Type B pancreatic cell (in vitro differentiated cells): ENCODE data around the gene SMAD3. TPM values are rescaled to one million over a fixed set of nuclear protein-coding genes. Genes with fewer than 3 reads are reported as not detected.

Experiments used
- DNase-seq: peaks from one replicate; pipeline ENCODE4 v3.0.0; 2021; ENCODE audit warnings: mixed read lengths; ENCODE audit not compliant: unreplicated experiment; ENCODE audit errors: extremely low spot score
- H3K27ac Mint-ChIP-seq: 2 replicates; pipeline ENCODE4 v1.8.0; 2021; ENCODE audit warnings: mild to moderate bottlenecking, mixed read lengths
- H3K27me3 Mint-ChIP-seq: 2 replicates; pipeline ENCODE4 v1.8.0; 2021; ENCODE audit warnings: mixed read lengths
- H3K36me3 Mint-ChIP-seq: 2 replicates; pipeline ENCODE4 v1.8.0; 2021; ENCODE audit warnings: mixed read lengths
- H3K4me1 Mint-ChIP-seq: one replicate; pipeline ENCODE4 v1.8.0; 2021; ENCODE audit warnings: mixed read lengths; ENCODE audit not compliant: unreplicated experiment
- H3K4me3 Mint-ChIP-seq: 2 replicates; pipeline ENCODE4 v1.8.0; 2021; ENCODE audit warnings: mild to moderate bottlenecking, mixed read lengths
- H3K9me3 Mint-ChIP-seq: 2 replicates; pipeline ENCODE4 v1.8.0; 2021; ENCODE audit warnings: mixed read lengths
- CTCF ChIP-seq: fragments of 200-600 bp; sonication (generic); conservative IDR thresholded peaks from 2 replicates; pipeline ENCODE4 v1.5.0; 2021; ENCODE audit warnings: antibody characterized with exemption, mild to moderate bottlenecking
- total RNA-seq: library from RNA; stranded (reverse); gene quantifications from 2 replicates; pipeline ENCODE4 v1.2.1, GENCODE V29; 2021; ENCODE audit warnings: low replicate concordance

SMAD3 gene
- total RNA-seq, 1 donor from 2014 or later, result 52.0 TPM

- Mint-ChIP-seq H3K36me3 (peaks cover 30% of the 10 kb centered on the region), H3K4me3 (no peak overlapping the region), H3K9me3 (peaks cover 3% of the 10 kb centered on the region), H3K27me3 (no peaks in the 10 kb centered on the region), H3K4me1 (peaks cover 43% of the 10 kb centered on the region), H3K27ac (peak overlapping the region; percentile 40)
- DNase-seq, result no peak
- no peak for TF ChIP-seq CTCF
Measured at GRCh38 chr15:67161412-67161811, 96.0 kb downstream of the SMAD3 start.

- no peak for DNase-seq
- no peaks in the 10 kb centered on the region for H3K27me3 Mint-ChIP-seq
- H3K4me3 Mint-ChIP-seq, result no peak overlapping the region
- peak overlapping the region; percentile 40 for H3K27ac Mint-ChIP-seq
- no peak for TF ChIP-seq CTCF
- H3K9me3 Mint-ChIP-seq, result peaks cover 3% of the 10 kb centered on the region
- H3K36me3 Mint-ChIP-seq, result peaks cover 32% of the 10 kb centered on the region
- H3K4me1 Mint-ChIP-seq, result peaks cover 46% of the 10 kb centered on the region
Measured at GRCh38 chr15:67161881-67162280, 96.5 kb downstream of the SMAD3 start.

- H3K27me3 Mint-ChIP-seq, result no peaks in the 10 kb centered on the region
- no peak for TF ChIP-seq CTCF
- H3K27ac Mint-ChIP-seq, result no peak overlapping the region
- peaks cover 3% of the 10 kb centered on the region for H3K9me3 Mint-ChIP-seq
- H3K4me3 Mint-ChIP-seq, result no peak overlapping the region
- DNase-seq, result no peak
- peaks cover 34% of the 10 kb centered on the region for H3K36me3 Mint-ChIP-seq
- H3K4me1 Mint-ChIP-seq, result peaks cover 48% of the 10 kb centered on the region
Measured at GRCh38 chr15:67163180-67163579, 97.8 kb downstream of the SMAD3 start.

GRCh38 chr15:67164401-67164791 lies 99.0 kb downstream of the SMAD3 start:
- H3K4me3 Mint-ChIP-seq, result no peak overlapping the region
- no peak for TF ChIP-seq CTCF
- peaks cover 55% of the 10 kb centered on the region for H3K4me1 Mint-ChIP-seq
- peaks cover 33% of the 10 kb centered on the region for H3K36me3 Mint-ChIP-seq
- H3K9me3 Mint-ChIP-seq, result peaks cover 3% of the 10 kb centered on the region
- H3K27me3 Mint-ChIP-seq, result no peaks in the 10 kb centered on the region
- no peak for DNase-seq
- H3K27ac Mint-ChIP-seq, result no peak overlapping the region

- no peak for TF ChIP-seq CTCF
- Mint-ChIP-seq H3K27me3 (no peaks in the 10 kb centered on the region), H3K27ac (no peak overlapping the region), H3K4me3 (no peak overlapping the region), H3K36me3 (peaks cover 33% of the 10 kb centered on the region), H3K4me1 (peaks cover 54% of the 10 kb centered on the region), H3K9me3 (no peaks in the 10 kb centered on the region)
- DNase-seq, result no peak
Measured at GRCh38 chr15:67164811-67165253, 99.4 kb downstream of the SMAD3 start.
